Neural progenitor cell (in vitro differentiated cells): ENCODE measurements around the gene TENT4A. TPM values are rescaled to one million over a fixed set of nuclear protein-coding genes. Genes with fewer than 3 reads are reported as not detected.

ENCODE experiments used
- DNase-seq: peaks from one replicate; pipeline ENCODE4 v3.0.0-alpha.2; 2016; ENCODE audit warnings: low spot score
- H2AFZ ChIP-seq: fragments of 200-600 bp; sonication (generic); replicated peaks from 2 replicates; pipeline ENCODE4 v1.6.1; 2016; ENCODE audit warnings: antibody characterized with exemption
- H3F3A ChIP-seq: fragments of 200-600 bp; sonication (generic); 2 replicates; pipeline ENCODE4 v1.6.1; 2016; ENCODE audit warnings: antibody characterized with exemption, low read depth
- H3K27ac ChIP-seq: fragments of 200-600 bp; sonication (generic); 2 replicates; pipeline ENCODE4 v1.5.1; 2016; ENCODE audit warnings: mild to moderate bottlenecking
- H3K27me3 ChIP-seq: fragments of 200-600 bp; sonication (generic); 2 replicates; pipeline ENCODE4 v1.6.1; 2016; ENCODE audit warnings: mild to moderate bottlenecking, moderate library complexity
- H3K36me3 ChIP-seq: fragments of 200-600 bp; sonication (generic); 2 replicates; pipeline ENCODE4 v1.5.1; 2016
- H3K4me1 ChIP-seq: fragments of 200-600 bp; sonication (generic); 2 replicates; pipeline ENCODE4 v1.6.1; 2016; ENCODE audit warnings: mixed run types
- H3K4me2 ChIP-seq: fragments of 200-600 bp; sonication (generic); 2 replicates; pipeline ENCODE4 v1.6.1; 2016
- H3K4me3 ChIP-seq: fragments of 200-600 bp; sonication (generic); 2 replicates; pipeline ENCODE4 v1.5.1; 2016
- H3K79me2 ChIP-seq: fragments of 200-600 bp; sonication (generic); 2 replicates; pipeline ENCODE4 v1.6.1; 2016; ENCODE audit warnings: low read depth
- H3K9ac ChIP-seq: fragments of 200-600 bp; sonication (generic); 2 replicates; pipeline ENCODE4 v1.6.1; 2016
- H3K9me3 ChIP-seq: fragments of 200-600 bp; sonication (generic); 2 replicates; pipeline ENCODE4 v1.5.1; 2016; ENCODE audit warnings: low read depth
- H4K20me1 ChIP-seq: fragments of 200-600 bp; sonication (generic); 2 replicates; pipeline ENCODE4 v1.6.1; 2016; ENCODE audit warnings: low read depth
- H3K27ac Mint-ChIP-seq: 3 replicates; pipeline ENCODE4 v1.8.0; 2021; ENCODE audit warnings: mixed read lengths
- H3K27me3 Mint-ChIP-seq: 2 replicates; pipeline ENCODE4 v1.8.0; 2022; ENCODE audit warnings: low read depth, mild to moderate bottlenecking, inconsistent platforms, moderate library complexity, mixed read lengths; ENCODE audit not compliant: insufficient read depth
- H3K36me3 Mint-ChIP-seq: 3 replicates; pipeline ENCODE4 v1.8.0; 2021; ENCODE audit warnings: mixed read lengths
- H3K4me1 Mint-ChIP-seq: 3 replicates; pipeline ENCODE4 v1.8.0; 2021; ENCODE audit warnings: mixed read lengths
- H3K4me3 Mint-ChIP-seq: 3 replicates; pipeline ENCODE4 v1.8.0; 2021; ENCODE audit warnings: mild to moderate bottlenecking, moderate library complexity, mixed read lengths
- H3K9me3 Mint-ChIP-seq: 3 replicates; pipeline ENCODE4 v1.8.0; 2020; ENCODE audit warnings: mixed read lengths
- CTCF ChIP-seq: fragments of 200-600 bp; sonication (generic); IDR thresholded peaks from 2 replicates; pipeline ENCODE4 v1.5.1; 2017; ENCODE audit warnings: antibody characterized with exemption, mild to moderate bottlenecking
- EZH2 ChIP-seq: fragments of 200-600 bp; sonication (generic); IDR thresholded peaks from 2 replicates; pipeline ENCODE4 v1.6.1; 2017; ENCODE audit warnings: antibody characterized with exemption, mild to moderate bottlenecking, moderate library complexity
- EZH2phosphoT487 ChIP-seq: fragments of 200-600 bp; sonication (generic); IDR thresholded peaks from 2 replicates; pipeline ENCODE4 v1.6.1; 2017; ENCODE audit warnings: antibody characterized with exemption
- total RNA-seq: library from RNA; depleted of rRNA; stranded (reverse); fragments of >200 nt; gene quantifications from 2 replicates; pipeline ENCODE4 v1.2.3, GENCODE V29; 2015; ENCODE audit warnings: low replicate concordance

Gene TENT4A
- total RNA-seq, 1 donor from 2014 or later = 20.9 TPM

GRCh38 chr5:6720561-6720921, 7.3 kb downstream of the TENT4A start:
- Histone ChIP-seq H3F3A (no peaks in the 10 kb centered on the region), H3K4me3 (no peak overlapping the region), H3K9ac (no peak overlapping the region), H2AFZ (no peak overlapping the region), H4K20me1 (peaks cover 100% of the 10 kb centered on the region), H3K36me3 (no peaks in the 10 kb centered on the region), H3K9me3 (no peaks in the 10 kb centered on the region), H3K4me1 (peaks cover 15% of the 10 kb centered on the region), H3K79me2 (peaks cover 100% of the 10 kb centered on the region), H3K4me2 (no peak overlapping the region), H3K27me3 (no peaks in the 10 kb centered on the region), H3K27ac (no peak overlapping the region)
- TF ChIP-seq EZH2phosphoT487 (no peak), CTCF (no peak), EZH2 (no peak)
- no peak overlapping the region for H3K27ac Mint-ChIP-seq
- H3K27me3 Mint-ChIP-seq = no peaks in the 10 kb centered on the region
- H3K36me3 Mint-ChIP-seq = peaks cover 28% of the 10 kb centered on the region
- peaks cover 87% of the 10 kb centered on the region for H3K4me1 Mint-ChIP-seq
- no peaks in the 10 kb centered on the region for H3K9me3 Mint-ChIP-seq
- DNase-seq = no peak
- H3K4me3 Mint-ChIP-seq = no peak overlapping the region

GRCh38 chr5:6721442-6721841, 8.2 kb downstream of the TENT4A start:
- Histone ChIP-seq H3K36me3 (no peaks in the 10 kb centered on the region), H3K79me2 (peaks cover 100% of the 10 kb centered on the region), H2AFZ (no peak overlapping the region), H3K9me3 (no peaks in the 10 kb centered on the region), H3K4me1 (peaks cover 6% of the 10 kb centered on the region), H4K20me1 (peaks cover 100% of the 10 kb centered on the region), H3K4me3 (no peak overlapping the region), H3F3A (no peaks in the 10 kb centered on the region), H3K4me2 (no peak overlapping the region), H3K27ac (no peak overlapping the region), H3K9ac (no peak overlapping the region), H3K27me3 (no peaks in the 10 kb centered on the region)
- Mint-ChIP-seq H3K27ac (no peak overlapping the region), H3K27me3 (no peaks in the 10 kb centered on the region), H3K9me3 (no peaks in the 10 kb centered on the region), H3K36me3 (peaks cover 31% of the 10 kb centered on the region), H3K4me3 (no peak overlapping the region), H3K4me1 (peaks cover 85% of the 10 kb centered on the region)
- no peak for DNase-seq
- no peak for TF ChIP-seq EZH2
- no peak for TF ChIP-seq EZH2phosphoT487
- TF ChIP-seq CTCF = no peak

- Mint-ChIP-seq H3K27me3 (no peaks in the 10 kb centered on the region), H3K9me3 (no peaks in the 10 kb centered on the region), H3K27ac (no peak overlapping the region), H3K4me1 (peaks cover 86% of the 10 kb centered on the region), H3K36me3 (peaks cover 30% of the 10 kb centered on the region), H3K4me3 (no peak overlapping the region)
- Histone ChIP-seq H3F3A (no peaks in the 10 kb centered on the region), H4K20me1 (peaks cover 100% of the 10 kb centered on the region), H3K79me2 (peaks cover 100% of the 10 kb centered on the region), H3K9me3 (no peaks in the 10 kb centered on the region), H3K27ac (no peak overlapping the region), H3K36me3 (no peaks in the 10 kb centered on the region), H3K9ac (no peak overlapping the region), H3K4me1 (peaks cover 4% of the 10 kb centered on the region), H2AFZ (no peak overlapping the region), H3K4me3 (no peak overlapping the region), H3K27me3 (no peaks in the 10 kb centered on the region), H3K4me2 (no peak overlapping the region)
- TF ChIP-seq EZH2 (no peak), EZH2phosphoT487 (no peak), CTCF (no peak)
- no peak for DNase-seq
These were observed 8.8 kb downstream of the TENT4A start for GRCh38 chr5:6722015-6722414.
